GM19351 (cell line): Measurements from ENCODE around the gene APOC1.
A peak's percentile ranks its signal among the peaks of the same experiment; 100 is the strongest.
"Not testable (repeated sequence)": the region's sequence is repeated elsewhere in the genome, so short reads cannot be mapped to it uniquely, and the experiment has no call there.

Experiments
- ATAC-seq: cut with Tn5 transposase; IDR thresholded peaks from one replicate; pipeline ENCODE4 v1.9.1; 2021; ENCODE audit warnings: mild to moderate bottlenecking, moderate library complexity; ENCODE audit not compliant: unreplicated experiment

Gene APOC1

GRCh38 chr19:44889830-44890365 is 24.5 kb upstream of the APOC1 start:
- ATAC-seq: no peak

- ATAC-seq: peak; percentile 79
Measured at GRCh38 chr19:44890366-44891015, 23.9 kb upstream of the APOC1 start.

- ATAC-seq: peak; percentile 57
Measured at GRCh38 chr19:44891016-44891882, 23.2 kb upstream of the APOC1 start, which contains the start of gene TOMM40. TSS of gene TOMM40 (plus strand) at chr19:44891254. CDS start at chr19:44891416, 162 bp downstream.

- no peak for ATAC-seq
Measured at GRCh38 chr19:44892932-44893331, 21.5 kb upstream of the APOC1 start.

- ATAC-seq: no peak
Measured at GRCh38 chr19:44893332-44894051, 20.9 kb upstream of the APOC1 start.

- no peak for ATAC-seq
Measured at GRCh38 chr19:44894052-44894400, 20.4 kb upstream of the APOC1 start.

- no peak for ATAC-seq
Measured at GRCh38 chr19:44894946-44895345, 19.5 kb upstream of the APOC1 start.

- no peak for ATAC-seq
Measured at GRCh38 chr19:44897835-44898234, 16.6 kb upstream of the APOC1 start.

GRCh38 chr19:44900328-44901244 is 13.8 kb upstream of the APOC1 start:
- no peak for ATAC-seq

- ATAC-seq: no peak
Measured at GRCh38 chr19:44903216-44903601, 11.2 kb upstream of the APOC1 start.

- no peak for ATAC-seq
Measured at GRCh38 chr19:44903602-44904425, 10.6 kb upstream of the APOC1 start.

- ATAC-seq: no peak
Measured at GRCh38 chr19:44904426-44904994, 9.9 kb upstream of the APOC1 start.

GRCh38 chr19:44905437-44906160 is 8.8 kb upstream of the APOC1 start, which contains the start of gene APOE:
TSS of gene APOE (plus strand) at chr19:44905796. CDS start at chr19:44906625, 829 bp downstream.
- ATAC-seq: no peak

GRCh38 chr19:44907613-44908012 is 6.8 kb upstream of the APOC1 start:
- ATAC-seq: no peak

GRCh38 chr19:44908074-44908835 is 6.2 kb upstream of the APOC1 start:
- ATAC-seq: no peak

GRCh38 chr19:44908836-44909261 is 5.6 kb upstream of the APOC1 start:
- ATAC-seq: no peak

GRCh38 chr19:44909775-44910174 is 4.6 kb upstream of the APOC1 start:
- no peak for ATAC-seq

- ATAC-seq: not testable (repeated sequence)
Measured at GRCh38 chr19:44911896-44912295, 2.5 kb upstream of the APOC1 start.
